A673 (cell line): ENCODE data around the gene C12orf56. TPM values are rescaled to one million over a fixed set of nuclear protein-coding genes. Genes with fewer than 3 reads are reported as not detected.

Experiments used
- BruUV-seq: library from RNA; stranded (reverse); fragments of 400-500 nt; replicated peaks from 2 replicates; lab custom pipeline; 2021; lab: Mats Ljungman, UMichigan
- CTCF ChIA-PET: fragments of 300-600 bp; sonication (Branson Sonifier 250); formaldehyde crosslinking; loops from one replicate; lab custom pipeline; 2022; ENCODE audit warnings: antibody characterized with exemption; lab: Charles Lee
- POLR2A ChIA-PET: fragments of 300-600 bp; sonication (Branson Sonifier 250); formaldehyde crosslinking; loops from one replicate; lab custom pipeline; 2022; ENCODE audit warnings: antibody characterized with exemption; ENCODE audit not compliant: low non-redundant PET; lab: Charles Lee
- DNase-seq: peaks from one replicate; pipeline ENCODE4 v3.0.0-alpha.2; 2015; ENCODE audit warnings: low spot score
- H3K27ac ChIP-seq: fragments of 200-600 bp; sonication (generic); 2 replicates; pipeline ENCODE4 v1.5.1; 2016; ENCODE audit warnings: mixed run types, low read depth, mild to moderate bottlenecking, mixed read lengths, antibody characterized with exemption, low read length; ENCODE audit not compliant: poor library complexity, severe bottlenecking
- H3K27me3 ChIP-seq: fragments of 200-600 bp; sonication (generic); replicated peaks from 2 replicates; pipeline ENCODE4 v1.6.1; 2017; ENCODE audit warnings: mixed run types, low read depth, mild to moderate bottlenecking, mixed read lengths, antibody characterized with exemption, low read length; ENCODE audit not compliant: insufficient read depth, poor library complexity
- H3K36me3 ChIP-seq: fragments of 200-600 bp; sonication (generic); 2 replicates; pipeline ENCODE4 v1.6.1; 2016; ENCODE audit warnings: mixed run types, mild to moderate bottlenecking, mixed read lengths, antibody characterized with exemption, low read length; ENCODE audit not compliant: insufficient read depth, poor library complexity, severe bottlenecking
- H3K4me1 ChIP-seq: fragments of 200-600 bp; sonication (generic); 2 replicates; pipeline ENCODE4 v1.6.1; 2017; ENCODE audit warnings: mixed run types, mild to moderate bottlenecking, mixed read lengths, antibody characterized with exemption, low read length; ENCODE audit not compliant: insufficient read depth, poor library complexity, severe bottlenecking
- H3K4me3 ChIP-seq: fragments of 200-600 bp; sonication (generic); 2 replicates; pipeline ENCODE4 v1.5.1; 2016; ENCODE audit warnings: low read depth, mixed run types, mild to moderate bottlenecking, mixed read lengths, low read length; ENCODE audit not compliant: poor library complexity, severe bottlenecking
- H3K9me3 ChIP-seq: fragments of 200-600 bp; sonication (generic); 2 replicates; pipeline ENCODE4 v1.6.1; 2016; ENCODE audit warnings: mixed run types, low read depth, mild to moderate bottlenecking, mixed read lengths, antibody characterized with exemption, low read length; ENCODE audit not compliant: poor library complexity, severe bottlenecking
- CTCF ChIP-seq: fragments of 300-800, 200-600 bp; sonication (generic); conservative IDR thresholded peaks from 2 replicates; pipeline ENCODE4 v1.5.1; 2017; ENCODE audit warnings: low read depth, mild to moderate bottlenecking, antibody characterized with exemption, low read length, moderate library complexity, mixed read lengths
- EZH2 ChIP-seq: fragments of 200-600 bp; sonication (generic); IDR thresholded peaks from 2 replicates; pipeline ENCODE4 v1.6.1; 2017; ENCODE audit warnings: borderline replicate concordance, low read depth, mild to moderate bottlenecking, mixed read lengths, antibody characterized with exemption, low read length; ENCODE audit not compliant: poor library complexity, severe bottlenecking
- intact Hi-C: fragments of 100-400 bp; cut with micrococcal nuclease; formaldehyde crosslinking; loops from one replicate; pipeline ENCODE4 v1.10.0; 2022; ENCODE audit not compliant: unreplicated experiment
- total RNA-seq: library from RNA; stranded (reverse); gene quantifications from 2 replicates; pipeline ENCODE4 v1.2.3, GENCODE V29; 2021

Gene C12orf56
- total RNA-seq, 1 experiment from 2014 or later, result not detected

GRCh38 chr12:64403707-64404469, 13.3 kb upstream of the C12orf56 start, which contains the start of gene XPOT:
Gene XPOT, plus strand, starts transcription at chr12:64404392. Its CDS starts 5,644 bp downstream, at chr12:64410036.
- peak; percentile 98 for DNase-seq
- BruUV-seq, result TSS peak; percentile 94

DNA sequence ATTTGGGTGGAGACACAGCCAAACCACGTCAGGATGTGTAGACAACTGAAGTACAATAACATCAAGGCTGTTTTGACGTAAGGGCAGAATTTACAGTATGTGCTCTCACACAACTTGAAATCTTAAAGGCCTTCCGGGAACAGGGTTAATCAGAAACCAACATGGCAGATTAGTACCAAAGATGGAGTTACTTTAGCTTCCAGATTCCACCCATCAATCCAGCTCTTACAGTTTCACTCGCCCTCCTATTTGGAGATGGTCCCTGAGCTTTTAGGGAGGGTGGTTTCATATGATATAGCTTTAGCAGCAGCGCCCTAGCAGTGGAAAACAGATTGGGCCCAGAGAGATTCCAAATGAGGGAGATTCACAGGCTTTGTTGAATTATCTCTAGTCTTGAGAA, 11.6 kb upstream of the C12orf56 start:
- no peak for DNase-seq
- no TSS peak for BruUV-seq
- Histone ChIP-seq H3K4me1 (peaks cover 13% of the 10 kb centered on the region), H3K27me3 (no peaks in the 10 kb centered on the region), H3K27ac (no peak overlapping the region), H3K4me3 (no peak overlapping the region), H3K36me3 (no peaks in the 10 kb centered on the region), H3K9me3 (no peaks in the 10 kb centered on the region)
- ChIA-PET CTCF (no interaction called here), POLR2A (no interaction called here)
- TF ChIP-seq CTCF (no peak), EZH2 (no peak)
- intact Hi-C loops, result no loop called here

More at GRCh38 chr12:64403707-64404469, 13.3 kb upstream of the C12orf56 start, which contains the start of gene XPOT:
- no peak for TF ChIP-seq EZH2
- no peak for TF ChIP-seq CTCF
- peak within 1 kb of the TSS; percentile 95 for H3K4me3 ChIP-seq
- H3K36me3 ChIP-seq, result peaks cover 2% of the 10 kb centered on the region
- ChIA-PET CTCF (interaction anchor here (0.7 kb wide), 1 partner anchor 13 kb away, joined by 3 read pairs; the partner anchor contains the start of gene C12orf56), POLR2A (interaction anchor here (0.5 to 0.6 kb wide), 3 partner anchors 90 to 1545 kb away, joined by 3 to 5 read pairs (median 3); no protein-coding TSS in a partner anchor)
- peak within 1 kb of the TSS; percentile 100 for H3K27ac ChIP-seq
- no peaks in the 10 kb centered on the region for H3K9me3 ChIP-seq
- H3K27me3 ChIP-seq, result no peaks in the 10 kb centered on the region
- peaks cover 30% of the 10 kb centered on the region for H3K4me1 ChIP-seq
- intact Hi-C loops, result no loop called here

DNA sequence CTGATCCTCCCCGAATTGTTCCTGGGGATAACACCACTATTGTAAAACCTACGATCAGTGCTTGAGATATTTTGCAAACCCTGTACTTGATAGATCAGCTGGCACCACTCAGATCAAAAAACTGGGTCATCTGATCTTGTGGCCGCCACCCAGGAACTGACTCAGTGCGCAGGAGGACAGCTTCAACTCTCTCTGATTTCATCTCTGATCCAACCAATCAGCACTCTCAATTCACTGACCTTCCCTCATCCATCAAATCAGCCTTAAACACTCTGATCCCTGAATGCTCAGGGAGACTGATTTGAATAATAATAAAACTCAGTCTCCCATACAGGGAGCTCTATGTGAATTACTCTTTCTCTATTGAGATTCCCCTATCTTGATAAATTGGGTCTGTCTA, 9.5 kb upstream of the C12orf56 start:
- CTCF ChIA-PET, result no interaction called here
- H3K9me3 ChIP-seq, result no peaks in the 10 kb centered on the region
- no peaks in the 10 kb centered on the region for H3K36me3 ChIP-seq
- intact Hi-C loops, result no loop called here
- BruUV-seq, result no TSS peak
- H3K4me1 ChIP-seq, result peaks cover 4% of the 10 kb centered on the region
- POLR2A ChIA-PET, result no interaction called here
- no peak overlapping the region for H3K27ac ChIP-seq
- no peak for DNase-seq
- TF ChIP-seq CTCF (no peak), EZH2 (no peak)
- H3K27me3 ChIP-seq, result no peaks in the 10 kb centered on the region
- no peak overlapping the region for H3K4me3 ChIP-seq
